Measurements from ENCODE around the gene FAM227A. TPM values are rescaled to one million over a fixed set of nuclear protein-coding genes. Genes with fewer than 3 reads are reported as not detected.
"Not testable (repeated sequence)": the region's sequence is repeated elsewhere in the genome, so short reads cannot be mapped to it uniquely, and the experiment has no call there.

Gene FAM227A
- total RNA-seq, 6 experiments from 2014 or later: 0.02 to 0.20 (median 0.16) TPM; not detected in 2

DNA sequence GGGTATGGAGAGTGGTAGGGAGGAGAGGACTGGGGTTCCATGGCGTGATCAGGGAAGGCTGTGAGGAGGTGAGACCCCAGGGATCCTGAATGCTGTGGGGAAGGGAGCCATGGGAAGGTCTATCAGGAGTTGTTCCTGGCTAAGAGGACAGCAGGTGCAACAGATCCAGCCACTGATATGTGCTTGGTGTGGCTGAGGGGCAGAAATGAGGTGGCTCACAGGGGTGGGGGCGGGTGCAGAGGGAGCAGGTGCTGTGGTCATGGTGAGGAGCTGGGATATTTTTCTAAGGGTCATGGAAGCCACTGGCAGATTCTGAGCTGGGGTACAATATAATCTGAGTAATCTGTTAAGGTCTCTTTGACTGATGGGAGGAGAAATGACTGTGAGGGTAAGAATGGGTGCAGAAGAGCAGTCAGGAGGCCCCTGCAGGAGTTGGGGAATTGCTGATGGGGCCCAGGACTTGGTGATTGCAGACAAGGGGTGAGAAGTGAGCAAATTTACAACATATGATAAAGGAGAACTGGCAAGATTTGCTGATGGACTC is 54.9 kb downstream of the FAM227A start:
- Histone ChIP-seq H3K27ac (no peak overlapping the region), H3K4me1 (no peaks in the 10 kb centered on the region), H3K9me3 (no peaks in the 10 kb centered on the region), H3K27me3 (no peaks in the 10 kb centered on the region), H3K4me3 (no peak overlapping the region), H3K36me3 (no peaks in the 10 kb centered on the region)
- WGBS (ENCODE audit: insufficient coverage, low coverage, low lambda C conversion rate, missing lambda C conversion rate): 46% methylated on average over 2 of the region's 2 CpGs
- DNase-seq (no peak), ATAC-seq (no peak)
- intact Hi-C loops (cut with DNase I): no loop called here
- TF ChIP-seq, protein P1, sequence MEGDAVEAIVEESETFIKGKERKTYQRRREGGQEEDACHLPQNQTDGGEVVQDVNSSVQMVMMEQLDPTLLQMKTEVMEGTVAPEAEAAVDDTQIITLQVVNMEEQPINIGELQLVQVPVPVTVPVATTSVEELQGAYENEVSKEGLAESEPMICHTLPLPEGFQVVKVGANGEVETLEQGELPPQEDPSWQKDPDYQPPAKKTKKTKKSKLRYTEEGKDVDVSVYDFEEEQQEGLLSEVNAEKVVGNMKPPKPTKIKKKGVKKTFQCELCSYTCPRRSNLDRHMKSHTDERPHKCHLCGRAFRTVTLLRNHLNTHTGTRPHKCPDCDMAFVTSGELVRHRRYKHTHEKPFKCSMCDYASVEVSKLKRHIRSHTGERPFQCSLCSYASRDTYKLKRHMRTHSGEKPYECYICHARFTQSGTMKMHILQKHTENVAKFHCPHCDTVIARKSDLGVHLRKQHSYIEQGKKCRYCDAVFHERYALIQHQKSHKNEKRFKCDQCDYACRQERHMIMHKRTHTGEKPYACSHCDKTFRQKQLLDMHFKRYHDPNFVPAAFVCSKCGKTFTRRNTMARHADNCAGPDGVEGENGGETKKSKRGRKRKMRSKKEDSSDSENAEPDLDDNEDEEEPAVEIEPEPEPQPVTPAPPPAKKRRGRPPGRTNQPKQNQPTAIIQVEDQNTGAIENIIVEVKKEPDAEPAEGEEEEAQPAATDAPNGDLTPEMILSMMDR (IDR thresholded peaks at IDR 0.05): no peak
- no peak for TF ChIP-seq POLR2A (IDR thresholded peaks at IDR 0.05)

DNA sequence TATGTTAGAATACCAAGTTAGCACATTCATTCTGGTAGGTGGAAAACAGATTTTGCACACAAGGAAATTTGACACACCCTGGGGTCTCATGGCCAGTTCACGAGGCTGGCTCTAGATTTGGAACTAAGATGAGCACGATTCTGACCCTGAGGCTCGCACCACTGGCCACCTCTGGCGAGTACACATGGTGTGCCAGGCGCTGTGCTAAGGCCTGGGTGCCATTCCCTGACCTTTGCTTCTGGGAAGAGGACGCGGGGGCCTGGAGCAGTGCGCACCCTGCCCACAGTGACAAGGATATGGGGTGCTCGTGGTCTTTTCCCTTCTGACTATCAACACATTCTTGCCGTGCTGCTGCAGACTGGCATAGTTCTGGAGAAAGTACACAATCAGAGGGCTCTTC is 56.7 kb downstream of the FAM227A start:
- Histone ChIP-seq H3K4me1 (no peaks in the 10 kb centered on the region), H3K27ac (no peak overlapping the region), H3K9me3 (no peaks in the 10 kb centered on the region), H3K36me3 (no peaks in the 10 kb centered on the region), H3K4me3 (no peak overlapping the region), H3K27me3 (no peaks in the 10 kb centered on the region)
- DNase-seq (no peak), ATAC-seq (no peak)
- TF ChIP-seq, protein P1 (IDR thresholded peaks at IDR 0.05): no peak
- TF ChIP-seq POLR2A (IDR thresholded peaks at IDR 0.05): no peak
- no CpG with 5 or more reads among the region's 10 CpGs for WGBS (ENCODE audit: insufficient coverage, low coverage, low lambda C conversion rate, missing lambda C conversion rate)
- intact Hi-C loops (cut with DNase I): no loop called here

DNA sequence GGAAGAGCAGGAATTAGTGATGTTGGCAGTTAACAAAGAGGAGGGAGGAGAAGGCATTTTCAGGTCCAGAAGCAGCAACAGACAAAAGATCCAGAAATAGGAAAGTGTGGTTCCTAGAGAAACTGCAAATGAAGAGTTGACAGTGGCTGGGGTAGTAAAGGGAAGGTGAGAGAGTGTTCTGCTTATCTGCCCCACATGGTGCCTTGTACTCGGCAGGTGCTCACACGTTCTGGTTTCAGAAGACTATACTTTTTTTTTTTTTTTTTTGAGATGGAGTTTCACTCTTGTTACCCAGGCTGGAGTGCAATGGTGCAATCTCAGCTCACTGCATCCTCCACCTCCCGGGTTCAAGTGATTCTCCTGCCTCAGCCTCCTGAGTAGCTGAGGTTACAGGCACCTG is 73.3 kb downstream of the FAM227A start:
- intact Hi-C loops (cut with DNase I); ATAC-seq; H3K27ac ChIP-seq; H3K27me3 ChIP-seq; H3K4me1 ChIP-seq; DNase-seq; H3K4me3 ChIP-seq; H3K9me3 ChIP-seq; H3K36me3 ChIP-seq: not testable (repeated sequence)
- WGBS (ENCODE audit: insufficient coverage, low coverage, low lambda C conversion rate, missing lambda C conversion rate): 48% methylated on average over 2 of the region's 3 CpGs

DNA sequence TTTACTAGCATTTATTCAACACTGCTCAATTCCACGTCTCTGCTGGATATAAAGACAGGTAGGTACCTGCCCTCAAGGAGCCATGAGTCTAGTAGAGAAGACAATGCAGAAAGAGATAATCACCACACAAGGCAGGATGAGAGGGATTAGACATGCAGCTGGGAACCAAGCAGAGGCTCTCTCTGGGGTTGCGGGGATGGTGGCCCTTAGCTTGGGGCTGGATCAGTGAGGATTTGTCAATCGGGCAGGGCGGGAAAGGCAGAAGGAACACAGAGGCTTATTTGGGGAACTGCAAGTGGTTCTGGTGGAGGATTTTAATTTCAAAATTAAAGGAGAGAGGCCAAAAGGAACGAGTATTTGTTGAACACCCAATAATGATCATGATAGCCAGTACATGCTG is 77.7 kb downstream of the FAM227A start:
- intact Hi-C loops (cut with DNase I): no loop called here
- H3K27me3 ChIP-seq: no peaks in the 10 kb centered on the region
- H3K4me1 ChIP-seq: no peaks in the 10 kb centered on the region
- no peaks in the 10 kb centered on the region for H3K36me3 ChIP-seq
- ATAC-seq (no peak), DNase-seq (no peak)
- H3K9me3 ChIP-seq: no peaks in the 10 kb centered on the region
- 67% methylated on average over 4 of the region's 5 CpGs for WGBS (ENCODE audit: insufficient coverage, low coverage, low lambda C conversion rate, missing lambda C conversion rate)
- TF ChIP-seq POLR2A (IDR thresholded peaks at IDR 0.05): no peak
- TF ChIP-seq, protein P1 (IDR thresholded peaks at IDR 0.05): no peak
- H3K27ac ChIP-seq: no peak overlapping the region
- no peak overlapping the region for H3K4me3 ChIP-seq

DNA sequence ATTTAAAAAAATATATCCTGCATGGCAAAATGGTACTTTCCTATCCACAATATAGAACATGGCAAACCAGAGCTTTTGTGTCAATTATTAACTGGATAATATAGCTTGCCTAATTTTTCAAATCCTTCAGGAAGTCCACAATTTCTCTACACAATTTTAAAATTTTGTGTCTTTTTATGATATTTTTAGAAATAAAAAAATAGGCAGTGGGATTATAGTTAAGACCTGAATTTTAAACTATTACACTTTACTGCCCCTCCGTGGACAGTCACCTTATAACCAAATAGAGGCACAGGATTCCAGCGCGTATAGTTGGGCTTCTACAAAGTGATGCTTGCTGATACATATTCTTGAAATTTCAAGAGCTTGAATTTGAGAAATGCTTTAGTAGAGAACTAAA is 84.1 kb downstream of the FAM227A start:
- no peak overlapping the region for H3K4me3 ChIP-seq
- WGBS (ENCODE audit: insufficient coverage, low coverage, low lambda C conversion rate, missing lambda C conversion rate): 2% methylated on average over 3 of the region's 3 CpGs
- no peak for DNase-seq
- H3K27ac ChIP-seq: no peak overlapping the region
- TF ChIP-seq POLR2A (IDR thresholded peaks at IDR 0.05): no peak
- TF ChIP-seq, protein P1 (IDR thresholded peaks at IDR 0.05): peak; percentile 52 to 62 (median 55)
- intact Hi-C loops (cut with DNase I): no loop called here
- no peaks in the 10 kb centered on the region for H3K9me3 ChIP-seq
- peak; percentile 37 to 49 (median 47) for ATAC-seq
- H3K4me1 ChIP-seq: peaks cover 0 to 4% (median 0%) of the 10 kb centered on the region in 4 donors
- H3K36me3 ChIP-seq: no peaks in the 10 kb centered on the region
- H3K27me3 ChIP-seq: no peaks in the 10 kb centered on the region
